ENCODE results near the gene STAT5B. TPM values are rescaled to one million over a fixed set of nuclear protein-coding genes. Genes with fewer than 3 reads are reported as not detected.

Gene STAT5B
- total and polyA plus RNA-seq, 2 of the 8 experiments (the other 6 are each of a cell fraction or from before 2014, with no cell fraction given): 35.3 to 52.6 TPM

DNA sequence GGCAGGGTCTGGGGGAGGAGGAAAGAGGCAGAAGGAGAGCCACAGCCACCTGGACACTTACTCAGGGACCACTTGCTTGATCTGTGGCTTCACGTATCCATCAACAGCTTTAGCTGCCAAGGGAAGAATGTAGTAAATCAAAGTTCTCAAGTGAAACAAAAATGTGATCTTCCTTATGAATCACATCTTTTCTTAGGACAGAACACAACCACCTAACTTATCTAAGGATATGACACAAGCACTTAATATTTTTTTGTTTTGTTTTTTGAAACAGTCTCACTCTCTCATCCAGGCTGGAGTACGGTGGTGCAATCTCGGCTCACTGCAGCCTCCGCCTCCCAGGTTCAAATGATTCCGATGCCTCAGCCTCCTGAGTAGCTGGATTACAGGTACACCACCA, 73.5 kb downstream of the STAT5B start:
- Histone ChIP-seq H3K4me3 (ENCODE audit: extremely low read depth in 1 of 4, insufficient read depth in 2 of 4, low read depth in 3 of 4, low read length in 4 of 4) (no peak overlapping the region), H2AFZ (ENCODE audit: low read length) (no peak overlapping the region), H3K14ac (ENCODE audit: insufficient read length) (no peak overlapping the region), H4K5ac (ENCODE audit: insufficient read length, low read depth, low read length) (no peak overlapping the region), H3K18ac (ENCODE audit: extremely low read depth, low read length) (no peak overlapping the region), H4K20me1 (replicated peaks in 1 of 2; ENCODE audit: control insufficient read depth in 1 of 2, insufficient read depth in 2 of 2, low read length in 2 of 2) (no peaks in the 10 kb centered on the region), H2BK5ac (ENCODE audit: low read depth, low read length) (no peak overlapping the region), H2BK12ac (ENCODE audit: low read depth, low read length) (no peak overlapping the region), H2BK120ac (replicated peaks; ENCODE audit: low read depth, low read length) (no peak overlapping the region), H3K27ac (ENCODE audit: low read depth, low read length) (no peak overlapping the region), H3K23ac (ENCODE audit: insufficient read length) (no peak overlapping the region), H3K4me1 (replicated peaks in 1 of 4; ENCODE audit: control insufficient read depth in 3 of 4, insufficient read depth in 4 of 4, low read length in 3 of 4) (no peaks in the 10 kb centered on the region), H3K27me3 (replicated peaks in 1 of 4; ENCODE audit: control insufficient read depth in 3 of 4, extremely low read depth in 1 of 4, insufficient read depth in 3 of 4, low read length in 3 of 4) (no peaks in the 10 kb centered on the region), H4K91ac (replicated peaks; ENCODE audit: insufficient read length, low read length) (no peak overlapping the region), H3K36me3 (ENCODE audit: control insufficient read depth in 2 of 4, insufficient read depth in 4 of 4, low read length in 3 of 4) (peaks cover 0 to 24% (median 8%) of the 10 kb centered on the region in 4 experiments; a peak in 6 of 8 replicates), H3K23me2 (ENCODE audit: low read depth, low read length) (no peaks in the 10 kb centered on the region), H3K9ac (replicated peaks in 1 of 4; ENCODE audit: extremely low read depth in 1 of 4, low read depth in 3 of 4, low read length in 3 of 4) (no peak overlapping the region), H3K9me3 (ENCODE audit: insufficient read depth in 2 of 2, low read depth in 1 of 2, low read length in 1 of 2) (no peaks in the 10 kb centered on the region), H3K4me2 (ENCODE audit: insufficient read depth in 1 of 2, low read depth in 2 of 2, low read length in 2 of 2) (no peak overlapping the region), H4K8ac (ENCODE audit: extremely low read depth, insufficient read depth, low read length) (no peak overlapping the region), H3K56ac (replicated peaks; ENCODE audit: insufficient read length, low read depth, low read length) (no peak overlapping the region), H2BK20ac (ENCODE audit: low read length) (no peak overlapping the region), H3K79me1 (ENCODE audit: low read depth, low read length) (no peaks in the 10 kb centered on the region), H2BK15ac (ENCODE audit: low read length) (no peak overlapping the region), H3K4ac (replicated peaks; ENCODE audit: insufficient read length, low read depth, low read length) (no peak overlapping the region), H3K79me2 (ENCODE audit: control insufficient read depth in 1 of 2, insufficient read depth in 2 of 2, low read length in 2 of 2) (no peaks in the 10 kb centered on the region), H2AK5ac (ENCODE audit: low read depth, low read length) (no peak overlapping the region)
- DNase-seq (ENCODE audit: low read depth in 1 of 2, low spot score in 2 of 2) (no peak), FAIRE-seq (no peak)
- TF ChIP-seq CEBPB (IDR thresholded peaks at IDR 0.05; ENCODE audit: low read depth, low read length) (no peak), TAF1 (IDR thresholded peaks at IDR 0.05; ENCODE audit: low read depth, low read length) (no peak), CTCF (IDR thresholded peaks at IDR 0.05; ENCODE audit: control extremely low read depth in 1 of 3, insufficient read depth in 1 of 3, low read depth in 1 of 3, low read length in 3 of 3) (no peak)
- WGBS, 2 experiments (ENCODE audit: extremely low coverage in 1 of 2, insufficient coverage in 1 of 2, insufficient read length in 1 of 2, insufficient replicate concordance in 2 of 2, low coverage in 1 of 2, low lambda C conversion rate in 2 of 2, missing lambda C conversion rate in 1 of 2): 94% methylated on average over 5 of the region's 5 CpGs; no CpG with 5 or more reads in 1 of the 2 experiments
- CTCF ChIA-PET (ENCODE audit: partially characterized antibody): interaction anchor here (1.2 to 2.3 kb wide), 4 partner anchors 12 to 40 kb away, joined by 3 to 7 read pairs (median 4); partner anchors contain the start of gene KCNH4
- POLR2A ChIA-PET (ENCODE audit: partially characterized antibody): no interaction called here

All from H1 (cell line).